Nephron (organoid): ENCODE results near the gene EP300.
A peak's percentile ranks its signal among the peaks of the same experiment; 100 is the strongest.
"Not testable (repeated sequence)": the region's sequence is repeated elsewhere in the genome, so short reads cannot be mapped to it uniquely, and the experiment has no call there.

ENCODE experiments used
- H3K27ac Mint-ChIP-seq, 3 experiments: 2 replicates each; pipeline ENCODE4 v1.8.0; 2020; ENCODE audit warnings: mixed read lengths in 3 of 3, mild to moderate bottlenecking in 2 of 3, moderate library complexity in 1 of 3
- H3K27me3 Mint-ChIP-seq: 2 replicates; pipeline ENCODE4 v1.8.0; 2021; ENCODE audit warnings: low read depth, mild to moderate bottlenecking, moderate library complexity, mixed read lengths
- H3K36me3 Mint-ChIP-seq: 2 replicates; pipeline ENCODE4 v1.8.0; 2020; ENCODE audit warnings: low read depth, mixed read lengths
- H3K4me1 Mint-ChIP-seq: 2 replicates; pipeline ENCODE4 v1.8.0; 2020; ENCODE audit warnings: mixed read lengths
- H3K4me3 Mint-ChIP-seq, 3 experiments: 2 replicates each; pipeline ENCODE4 v1.8.0; 2020; ENCODE audit warnings: mild to moderate bottlenecking in 3 of 3, mixed read lengths in 3 of 3, moderate library complexity in 2 of 3
- H3K9me3 Mint-ChIP-seq: 2 replicates; pipeline ENCODE4 v1.8.0; 2020; ENCODE audit warnings: mixed read lengths
- TF ChIP-seq, protein P1 (sequence below), 3 experiments: fragments of 200-600 bp; sonication (generic); IDR thresholded peaks; one replicate each; pipeline ENCODE4 v1.5.0; 2021; ENCODE audit warnings: antibody characterized with exemption in 3 of 3; ENCODE audit not compliant: unreplicated experiment in 3 of 3

The EP300 gene

DNA sequence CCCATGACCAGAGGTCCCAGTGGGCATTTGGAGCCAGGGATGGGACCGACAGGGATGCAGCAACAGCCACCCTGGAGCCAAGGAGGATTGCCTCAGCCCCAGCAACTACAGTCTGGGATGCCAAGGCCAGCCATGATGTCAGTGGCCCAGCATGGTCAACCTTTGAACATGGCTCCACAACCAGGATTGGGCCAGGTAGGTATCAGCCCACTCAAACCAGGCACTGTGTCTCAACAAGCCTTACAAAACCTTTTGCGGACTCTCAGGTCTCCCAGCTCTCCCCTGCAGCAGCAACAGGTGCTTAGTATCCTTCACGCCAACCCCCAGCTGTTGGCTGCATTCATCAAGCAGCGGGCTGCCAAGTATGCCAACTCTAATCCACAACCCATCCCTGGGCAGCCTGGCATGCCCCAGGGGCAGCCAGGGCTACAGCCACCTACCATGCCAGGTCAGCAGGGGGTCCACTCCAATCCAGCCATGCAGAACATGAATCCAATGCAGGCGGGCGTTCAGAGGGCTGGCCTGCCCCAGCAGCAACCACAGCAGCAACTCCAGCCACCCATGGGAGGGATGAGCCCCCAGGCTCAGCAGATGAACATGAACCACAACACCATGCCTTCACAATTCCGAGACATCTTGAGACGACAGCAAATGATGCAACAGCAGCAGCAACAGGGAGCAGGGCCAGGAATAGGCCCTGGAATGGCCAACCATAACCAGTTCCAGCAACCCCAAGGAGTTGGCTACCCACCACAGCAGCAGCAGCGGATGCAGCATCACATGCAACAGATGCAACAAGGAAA, 85.4 kb downstream of the EP300 start:
- peaks cover 4% of the 10 kb centered on the region for H3K4me1 Mint-ChIP-seq
- no peak overlapping the region for H3K27ac Mint-ChIP-seq
- H3K9me3 Mint-ChIP-seq: no peaks in the 10 kb centered on the region

DNA sequence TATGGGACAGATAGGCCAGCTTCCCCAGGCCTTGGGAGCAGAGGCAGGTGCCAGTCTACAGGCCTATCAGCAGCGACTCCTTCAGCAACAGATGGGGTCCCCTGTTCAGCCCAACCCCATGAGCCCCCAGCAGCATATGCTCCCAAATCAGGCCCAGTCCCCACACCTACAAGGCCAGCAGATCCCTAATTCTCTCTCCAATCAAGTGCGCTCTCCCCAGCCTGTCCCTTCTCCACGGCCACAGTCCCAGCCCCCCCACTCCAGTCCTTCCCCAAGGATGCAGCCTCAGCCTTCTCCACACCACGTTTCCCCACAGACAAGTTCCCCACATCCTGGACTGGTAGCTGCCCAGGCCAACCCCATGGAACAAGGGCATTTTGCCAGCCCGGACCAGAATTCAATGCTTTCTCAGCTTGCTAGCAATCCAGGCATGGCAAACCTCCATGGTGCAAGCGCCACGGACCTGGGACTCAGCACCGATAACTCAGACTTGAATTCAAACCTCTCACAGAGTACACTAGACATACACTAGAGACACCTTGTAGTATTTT, 86.1 kb downstream of the EP300 start:
- TF ChIP-seq, protein P1, sequence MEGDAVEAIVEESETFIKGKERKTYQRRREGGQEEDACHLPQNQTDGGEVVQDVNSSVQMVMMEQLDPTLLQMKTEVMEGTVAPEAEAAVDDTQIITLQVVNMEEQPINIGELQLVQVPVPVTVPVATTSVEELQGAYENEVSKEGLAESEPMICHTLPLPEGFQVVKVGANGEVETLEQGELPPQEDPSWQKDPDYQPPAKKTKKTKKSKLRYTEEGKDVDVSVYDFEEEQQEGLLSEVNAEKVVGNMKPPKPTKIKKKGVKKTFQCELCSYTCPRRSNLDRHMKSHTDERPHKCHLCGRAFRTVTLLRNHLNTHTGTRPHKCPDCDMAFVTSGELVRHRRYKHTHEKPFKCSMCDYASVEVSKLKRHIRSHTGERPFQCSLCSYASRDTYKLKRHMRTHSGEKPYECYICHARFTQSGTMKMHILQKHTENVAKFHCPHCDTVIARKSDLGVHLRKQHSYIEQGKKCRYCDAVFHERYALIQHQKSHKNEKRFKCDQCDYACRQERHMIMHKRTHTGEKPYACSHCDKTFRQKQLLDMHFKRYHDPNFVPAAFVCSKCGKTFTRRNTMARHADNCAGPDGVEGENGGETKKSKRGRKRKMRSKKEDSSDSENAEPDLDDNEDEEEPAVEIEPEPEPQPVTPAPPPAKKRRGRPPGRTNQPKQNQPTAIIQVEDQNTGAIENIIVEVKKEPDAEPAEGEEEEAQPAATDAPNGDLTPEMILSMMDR (IDR thresholded peaks at IDR 0.05; ENCODE audit: unreplicated experiment in 3 of 3): no peak
- Mint-ChIP-seq H3K27me3 (peaks cover 3% of the 10 kb centered on the region), H3K9me3 (no peaks in the 10 kb centered on the region), H3K4me1 (peaks cover 4% of the 10 kb centered on the region), H3K4me3 (no peak overlapping the region), H3K36me3 (peaks cover 75% of the 10 kb centered on the region), H3K27ac (no peak overlapping the region)

More for the DNA sequence above, 85.4 kb downstream of the EP300 start:
- TF ChIP-seq, protein P1 (IDR thresholded peaks at IDR 0.05; ENCODE audit: unreplicated experiment in 3 of 3): no peak
- peaks cover 80% of the 10 kb centered on the region for H3K36me3 Mint-ChIP-seq
- H3K4me3 Mint-ChIP-seq: no peak overlapping the region
- peaks cover 2% of the 10 kb centered on the region for H3K27me3 Mint-ChIP-seq

DNA sequence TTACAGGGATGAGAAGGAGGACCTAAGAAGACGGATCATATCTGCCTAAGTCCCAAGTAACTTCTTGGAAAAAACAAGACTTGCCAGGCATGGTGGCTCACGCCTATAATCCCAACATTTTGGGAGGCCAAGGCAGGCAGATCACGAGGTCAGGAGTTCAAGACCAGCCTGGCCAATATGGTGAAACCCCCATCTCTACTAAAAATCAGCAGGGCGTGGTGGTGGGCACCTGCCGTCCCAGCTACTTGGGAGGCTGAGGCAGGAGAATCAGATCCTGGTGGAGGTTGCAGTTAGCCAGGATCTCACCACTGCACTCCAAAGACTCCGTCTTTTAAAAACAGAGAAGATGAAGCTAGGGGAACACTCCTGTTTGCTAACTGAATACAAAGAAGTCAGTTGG, 88.0 kb downstream of the EP300 start:
- not testable (repeated sequence) for H3K4me1 Mint-ChIP-seq, H3K27me3 Mint-ChIP-seq, H3K4me3 Mint-ChIP-seq, H3K27ac Mint-ChIP-seq, H3K9me3 Mint-ChIP-seq
- H3K36me3 Mint-ChIP-seq: peaks cover 59% of the 10 kb centered on the region

DNA sequence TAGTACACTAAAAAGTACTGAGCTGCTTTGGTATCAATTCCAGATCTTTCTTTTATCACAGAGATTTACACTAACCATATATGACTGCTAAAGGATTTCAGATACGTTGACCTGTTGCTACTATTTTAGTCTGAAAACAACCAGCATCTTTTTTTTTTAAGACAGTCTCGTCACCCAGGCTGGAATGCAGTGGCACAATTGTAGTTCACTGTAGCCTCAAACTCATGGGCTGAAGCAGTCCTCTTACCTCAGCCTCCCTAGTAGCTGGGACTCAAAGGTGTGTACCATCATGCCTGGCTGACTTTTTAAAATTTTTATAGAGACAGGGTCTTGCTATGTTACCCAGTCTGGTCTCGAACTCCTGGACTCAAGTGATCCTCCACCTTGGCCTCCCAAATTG, 88.5 kb downstream of the EP300 start:
- H3K27me3 Mint-ChIP-seq: peaks cover 3% of the 10 kb centered on the region
- no peaks in the 10 kb centered on the region for H3K9me3 Mint-ChIP-seq
- H3K4me1 Mint-ChIP-seq: peaks cover 4% of the 10 kb centered on the region
- H3K27ac Mint-ChIP-seq: no peak overlapping the region
- TF ChIP-seq, protein P1 (IDR thresholded peaks at IDR 0.05; ENCODE audit: unreplicated experiment in 3 of 3): no peak
- no peak overlapping the region for H3K4me3 Mint-ChIP-seq
- peaks cover 53% of the 10 kb centered on the region for H3K36me3 Mint-ChIP-seq

DNA sequence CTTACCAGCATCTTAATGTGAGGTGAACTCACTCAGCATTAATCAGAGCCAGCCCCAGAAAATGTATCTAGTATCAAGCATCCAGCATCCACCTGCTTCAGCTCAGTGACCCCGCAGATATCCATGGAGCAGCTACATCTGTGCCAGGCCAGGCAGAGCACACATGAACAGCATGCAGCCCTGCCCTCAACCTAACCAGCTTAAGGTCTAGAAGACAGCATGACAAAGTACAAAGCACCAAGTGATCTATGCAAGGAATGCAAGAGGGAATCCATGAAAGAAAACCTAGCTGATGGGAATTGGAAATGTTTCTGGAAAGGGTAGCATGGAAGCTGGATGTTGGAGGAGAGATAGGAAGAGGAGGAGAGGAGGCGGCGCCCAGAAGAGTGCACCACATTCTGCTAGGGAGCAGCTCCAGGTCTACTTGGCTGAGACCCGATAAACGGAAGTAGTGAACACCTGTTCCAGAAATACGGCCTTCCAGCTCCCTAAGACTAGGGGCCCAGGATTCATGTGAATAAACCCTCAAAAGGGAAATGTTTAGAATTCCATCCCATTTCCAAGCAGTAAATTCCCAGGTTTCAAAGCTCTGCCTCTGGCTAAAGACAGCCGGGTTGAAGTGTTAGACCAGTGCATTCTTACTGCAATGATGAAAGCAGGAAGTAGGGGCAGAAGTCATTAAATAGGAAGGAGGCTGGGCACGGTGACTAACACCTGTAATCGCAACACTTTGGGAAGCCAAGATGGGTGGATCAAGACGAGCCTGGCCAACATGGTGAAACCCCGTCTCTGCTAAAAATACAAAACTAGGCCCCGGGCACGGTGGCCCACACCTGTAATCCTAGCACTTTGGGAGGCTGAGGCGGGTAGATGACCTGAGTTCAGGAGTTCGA, 89.2 kb downstream of the EP300 start:
- Mint-ChIP-seq H3K27me3 (peaks cover 3% of the 10 kb centered on the region), H3K9me3 (no peaks in the 10 kb centered on the region), H3K36me3 (peaks cover 47% of the 10 kb centered on the region), H3K27ac (peak overlapping the region in 2 of 3 experiments; percentile 4), H3K4me1 (peaks cover 4% of the 10 kb centered on the region), H3K4me3 (no peak overlapping the region)
- TF ChIP-seq, protein P1 (IDR thresholded peaks at IDR 0.05; ENCODE audit: unreplicated experiment in 3 of 3): no peak

DNA sequence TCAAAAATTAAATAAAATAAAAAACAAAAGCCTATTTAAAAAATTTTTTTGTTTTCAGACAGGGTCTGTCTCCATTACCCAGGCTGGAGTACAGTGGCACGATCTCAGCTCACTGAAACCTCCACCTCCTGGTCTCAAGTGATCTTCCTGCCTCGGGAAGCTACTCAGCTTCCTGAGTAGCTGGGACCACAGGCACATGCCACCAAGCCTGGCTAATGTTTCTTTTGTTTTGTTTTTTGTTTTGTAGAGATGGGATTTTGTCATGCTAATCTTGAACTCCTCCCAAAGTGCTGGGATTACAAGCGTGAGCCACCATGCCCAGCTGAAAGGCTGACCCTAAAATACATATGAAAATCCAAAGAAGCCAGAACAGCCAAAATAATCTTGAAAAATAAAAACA, 92.3 kb downstream of the EP300 start:
- Mint-ChIP-seq H3K9me3 (no peaks in the 10 kb centered on the region), H3K4me3 (no peak overlapping the region), H3K27me3 (peaks cover 3% of the 10 kb centered on the region), H3K36me3 (peaks cover 22% of the 10 kb centered on the region), H3K4me1 (peaks cover 4% of the 10 kb centered on the region), H3K27ac (no peak overlapping the region)
- TF ChIP-seq, protein P1 (IDR thresholded peaks at IDR 0.05; ENCODE audit: unreplicated experiment in 3 of 3): no peak
